CD1c-positive myeloid dendritic cell (primary cell): ENCODE results near the gene SLFNL1.

Experiments
- DNase-seq: peaks from one replicate; pipeline ENCODE4 v3.0.0-alpha.2; 2016; ENCODE audit errors: extremely low spot score

SLFNL1 gene

DNA sequence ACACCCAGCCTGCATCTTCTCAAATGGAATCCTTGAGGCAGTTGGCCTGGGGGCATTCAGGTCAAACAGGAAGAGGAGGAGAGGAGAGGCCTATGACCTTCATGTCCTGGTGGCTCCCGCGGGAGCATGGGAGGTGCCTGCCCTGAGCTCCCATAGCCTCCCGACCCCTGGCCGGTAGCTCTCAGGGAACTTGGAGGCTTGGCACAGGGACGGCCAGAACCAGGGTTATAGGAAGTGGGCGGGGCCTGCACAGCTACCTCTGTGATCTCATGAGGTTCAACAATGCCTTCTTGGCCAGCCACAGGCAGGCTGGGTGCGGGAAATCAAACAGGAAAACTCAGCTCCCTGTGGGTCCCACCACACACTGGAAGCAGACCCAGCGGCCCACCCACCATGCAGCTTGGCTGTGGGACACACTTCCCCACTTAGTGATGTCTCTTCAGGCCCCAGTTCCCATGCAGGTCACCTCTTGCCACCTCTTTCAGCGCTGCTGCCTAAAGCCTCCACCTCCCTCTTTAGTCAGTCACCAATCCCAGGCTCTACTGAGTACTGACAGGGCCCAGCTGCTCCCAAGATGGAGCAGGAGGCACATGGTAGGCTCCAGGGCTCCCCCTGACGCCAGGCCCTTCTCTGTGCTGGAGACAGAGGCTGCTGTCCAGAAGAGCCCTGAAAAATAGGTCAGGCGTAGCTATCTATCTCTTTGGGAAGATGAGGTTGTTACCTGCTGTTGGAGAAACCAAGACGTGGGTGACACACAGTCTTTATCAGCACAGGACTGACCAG is at the start of gene SLFNL1:
Gene SLFNL1 (minus strand): TSS at position 200 of the 783 bp plus-strand sequence. CDS start 1,065 bp downstream, outside the sequence.
- DNase-seq = no peak

- no peak for DNase-seq
Observed at GRCh38 chr1:41056907-41057306, 35.4 kb upstream of the SLFNL1 start.

DNA sequence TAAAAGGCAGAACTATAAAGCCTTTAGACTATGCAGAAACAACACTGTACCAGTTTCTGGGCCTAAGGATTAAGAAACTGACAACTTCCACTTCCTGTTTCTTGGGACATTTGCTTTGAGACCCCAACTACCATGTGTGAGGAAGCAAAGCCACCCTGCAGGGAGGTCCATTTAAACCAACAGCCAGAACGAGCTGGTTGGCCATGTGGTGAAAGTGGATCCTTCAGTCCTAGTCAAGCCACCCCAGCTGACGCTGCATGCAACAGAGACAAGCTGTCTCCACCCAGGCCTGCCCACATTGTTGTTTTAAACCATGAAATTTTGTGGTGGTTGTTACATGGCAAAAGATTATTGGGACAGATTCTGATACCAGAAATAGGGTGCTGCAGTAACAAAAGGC is 31.8 kb upstream of the SLFNL1 start:
- DNase-seq = peak; percentile 39

- DNase-seq = no peak
Observed at GRCh38 chr1:41051022-41051421, 29.5 kb upstream of the SLFNL1 start.

GRCh38 chr1:41048540-41048939 is 27.0 kb upstream of the SLFNL1 start:
- no peak for DNase-seq

GRCh38 chr1:41046347-41046775 is 24.8 kb upstream of the SLFNL1 start:
- no peak for DNase-seq

DNA sequence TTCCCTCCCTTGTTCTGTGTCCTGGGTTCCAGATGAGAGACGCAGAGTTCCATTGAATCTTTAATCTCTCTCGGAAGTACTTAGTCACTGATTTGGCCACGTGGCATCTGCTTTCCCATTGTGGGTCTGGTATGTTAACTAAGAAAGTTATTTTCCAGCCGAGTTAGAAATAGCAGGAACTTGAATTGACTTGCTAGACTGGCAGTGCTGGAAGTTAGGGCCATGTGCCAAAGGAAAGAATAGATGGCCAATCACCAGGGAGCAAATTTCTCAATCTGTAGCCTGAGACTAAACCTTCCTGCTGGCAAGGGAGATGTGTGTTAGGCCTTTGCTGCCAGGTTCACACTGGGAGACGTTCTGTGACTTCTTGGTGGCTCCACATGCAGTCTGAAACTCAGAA is 24.2 kb upstream of the SLFNL1 start:
- DNase-seq = no peak

DNA sequence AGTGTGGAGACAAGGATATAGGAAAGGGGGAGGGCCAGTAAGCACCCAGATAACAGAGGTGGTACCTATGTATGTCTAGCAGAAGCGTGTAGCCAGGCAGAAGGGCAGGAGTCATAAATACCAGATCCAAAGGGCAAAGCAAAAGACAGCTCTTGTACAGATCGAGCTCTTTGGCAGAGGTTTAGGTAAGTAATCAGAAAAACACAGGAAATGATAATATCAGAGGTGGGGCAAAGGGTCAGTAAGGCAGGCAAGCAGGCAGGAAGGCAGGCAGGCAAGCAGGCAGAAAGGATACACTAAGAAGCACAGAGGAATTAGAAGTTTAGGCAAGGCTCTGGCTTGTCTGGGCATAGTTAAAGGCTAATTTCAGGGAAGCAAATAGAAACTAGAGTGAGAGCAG is 22.7 kb upstream of the SLFNL1 start:
- DNase-seq = no peak

DNA sequence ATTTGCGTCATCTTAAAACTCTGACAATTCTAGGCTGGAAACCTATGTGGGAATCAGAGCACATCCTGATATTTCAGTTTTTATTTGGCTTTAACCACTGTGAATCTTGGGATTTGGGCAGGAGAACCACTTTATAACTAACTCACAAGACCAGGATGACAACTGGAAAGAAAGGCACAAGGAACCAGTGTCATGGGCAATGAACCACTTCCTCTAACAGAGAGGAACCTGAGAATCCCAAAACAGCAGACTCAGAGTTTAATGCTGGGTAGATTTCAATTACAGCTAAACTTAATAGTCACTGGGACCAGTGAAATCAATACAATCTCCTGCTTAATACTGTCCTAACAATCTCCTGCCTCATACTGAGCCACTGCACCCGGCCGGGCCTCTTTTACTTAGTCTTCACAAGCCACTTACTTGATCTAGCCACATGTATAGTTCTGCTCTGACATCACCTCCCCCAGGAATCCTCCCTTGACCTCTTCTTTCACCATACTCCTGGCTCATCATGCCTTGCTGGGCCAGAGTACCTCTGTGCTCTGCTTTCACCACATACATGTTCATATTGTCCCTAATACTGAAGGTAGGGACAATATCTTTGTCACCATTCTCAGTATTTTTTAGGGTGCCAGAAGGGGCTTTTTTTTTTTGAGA is 20.2 kb upstream of the SLFNL1 start:
- DNase-seq = peak; percentile 43

GRCh38 chr1:41038110-41038509 is 16.6 kb upstream of the SLFNL1 start:
- DNase-seq = no peak

DNA sequence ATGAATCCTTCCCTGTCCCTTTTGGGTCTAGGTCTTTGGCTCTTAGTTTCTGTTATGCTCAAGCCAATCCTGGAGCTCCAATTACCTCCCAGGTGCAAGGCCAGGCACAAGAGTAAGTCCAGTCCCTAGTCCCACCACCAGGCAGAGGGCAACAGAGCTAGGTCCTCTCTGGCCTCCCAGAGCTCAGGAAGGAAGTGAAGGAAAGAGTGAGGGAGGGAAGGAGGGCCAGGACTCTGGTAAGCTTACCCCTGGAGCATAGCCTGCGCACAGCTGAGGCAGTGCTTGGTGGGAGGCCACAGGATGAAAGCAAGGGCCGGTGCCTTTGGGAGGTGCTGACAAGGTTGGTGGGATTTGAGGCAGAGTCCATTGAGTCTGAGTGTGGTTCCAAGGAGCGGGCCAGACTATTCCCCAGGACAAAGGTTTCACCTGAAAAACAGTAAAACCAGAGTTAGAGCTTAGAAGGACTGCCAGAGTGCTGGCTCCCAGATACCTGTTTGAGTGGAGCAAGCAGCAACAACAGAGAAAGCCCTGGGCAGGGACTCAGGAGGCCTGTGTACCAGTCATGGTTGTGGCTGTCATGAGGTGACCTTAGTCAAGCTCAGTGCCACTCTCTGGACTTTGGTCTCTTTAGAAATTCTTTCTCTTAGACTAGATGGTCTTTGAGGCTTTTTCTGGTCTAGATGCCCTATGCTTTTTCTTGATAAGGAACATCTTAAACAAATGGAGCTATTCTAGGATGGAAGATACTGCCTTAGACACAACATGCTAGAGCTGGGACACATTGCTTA is 15.8 kb upstream of the SLFNL1 start:
- DNase-seq = no peak

GRCh38 chr1:41033272-41033671 is 11.7 kb upstream of the SLFNL1 start:
- DNase-seq = no peak

DNA sequence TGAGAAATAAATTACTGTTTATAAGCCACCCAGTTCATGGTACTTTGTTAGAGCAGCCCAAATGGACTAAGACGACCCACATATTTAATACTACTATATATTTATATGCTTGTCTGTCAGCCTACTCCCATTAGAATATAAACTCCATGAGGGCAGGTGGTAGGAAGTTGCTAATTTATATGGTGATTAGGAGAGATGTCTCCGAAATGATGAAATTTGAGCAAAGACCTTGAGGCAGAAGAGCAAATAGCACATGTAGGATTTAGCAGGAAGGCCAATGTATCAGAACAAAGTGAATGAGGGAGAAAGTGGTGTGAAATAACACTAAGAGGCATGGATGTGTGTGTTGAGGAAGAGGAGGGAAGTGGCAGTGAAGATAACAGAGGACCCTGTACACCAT is 10.6 kb upstream of the SLFNL1 start:
- no peak for DNase-seq

- DNase-seq = no peak
Observed at GRCh38 chr1:41030872-41031616, 9.5 kb upstream of the SLFNL1 start.

DNA sequence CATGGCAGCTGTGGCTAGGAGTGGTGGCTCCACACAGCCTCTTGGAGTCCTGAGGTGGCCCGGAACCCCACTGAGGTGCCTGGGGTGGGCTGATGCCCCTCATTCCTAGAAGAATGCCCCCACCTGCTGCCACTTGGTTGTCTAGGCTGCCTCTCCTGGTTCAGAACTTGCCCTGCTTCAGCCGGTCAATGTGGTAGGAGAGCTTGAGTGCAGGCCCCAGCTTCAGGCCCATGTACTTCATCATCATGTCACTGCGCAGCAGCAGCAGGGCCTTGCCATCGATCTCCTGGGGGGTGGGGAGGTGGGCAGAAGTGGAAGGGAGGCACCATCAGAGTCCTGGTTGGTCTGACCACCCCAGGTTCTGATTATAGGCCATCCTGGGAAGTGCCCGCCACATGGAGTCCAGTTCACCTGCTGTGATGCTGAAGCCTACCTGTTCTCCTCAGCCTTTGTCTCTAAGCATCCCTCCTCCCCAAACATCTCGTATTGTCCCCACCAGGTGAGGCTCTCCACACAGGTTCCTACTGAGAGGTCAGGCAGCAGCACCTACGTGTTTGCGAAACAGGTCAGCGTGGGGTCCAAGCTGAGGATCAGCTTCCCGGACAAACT is 6.6 kb upstream of the SLFNL1 start:
- DNase-seq = no peak

- DNase-seq = no peak
Observed at GRCh38 chr1:41025979-41026819, 4.7 kb upstream of the SLFNL1 start.

- DNase-seq = no peak
Observed at GRCh38 chr1:41024953-41025352, 3.4 kb upstream of the SLFNL1 start.

DNA sequence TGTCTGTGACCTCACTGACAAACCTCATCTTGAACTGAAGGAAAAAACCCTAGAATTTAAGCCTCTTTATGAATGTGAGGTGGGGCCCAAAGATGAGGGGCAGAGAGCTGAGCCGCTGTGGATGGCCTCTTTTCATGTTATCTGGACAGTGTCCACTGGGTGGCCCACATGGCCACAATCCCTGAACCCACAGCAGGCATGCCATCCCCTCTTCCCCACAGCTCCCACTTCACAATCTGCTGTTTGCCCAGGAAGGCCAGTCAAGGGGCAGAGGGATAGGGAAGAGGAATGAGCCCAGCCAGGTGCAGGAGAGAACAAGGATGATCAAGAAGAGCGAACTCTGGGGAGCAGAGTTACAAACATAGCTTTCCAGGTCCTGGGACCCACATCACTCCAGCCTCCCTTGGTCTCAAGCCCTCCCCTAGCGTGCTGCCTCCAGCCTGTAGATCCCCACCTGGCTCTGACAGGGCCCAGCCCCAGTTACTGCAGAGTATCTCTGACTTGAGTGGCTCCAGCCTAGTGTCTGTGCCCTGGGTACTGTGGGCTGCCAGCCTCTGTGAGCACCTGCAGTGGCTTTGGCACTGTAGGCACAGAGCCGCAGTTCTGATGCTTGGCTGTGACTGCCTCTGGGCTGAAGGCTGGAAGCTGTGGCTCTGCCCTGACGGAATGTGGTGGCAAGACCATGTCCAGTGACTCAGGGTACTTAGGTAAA is 1.9 kb upstream of the SLFNL1 start:
- no peak for DNase-seq

DNA sequence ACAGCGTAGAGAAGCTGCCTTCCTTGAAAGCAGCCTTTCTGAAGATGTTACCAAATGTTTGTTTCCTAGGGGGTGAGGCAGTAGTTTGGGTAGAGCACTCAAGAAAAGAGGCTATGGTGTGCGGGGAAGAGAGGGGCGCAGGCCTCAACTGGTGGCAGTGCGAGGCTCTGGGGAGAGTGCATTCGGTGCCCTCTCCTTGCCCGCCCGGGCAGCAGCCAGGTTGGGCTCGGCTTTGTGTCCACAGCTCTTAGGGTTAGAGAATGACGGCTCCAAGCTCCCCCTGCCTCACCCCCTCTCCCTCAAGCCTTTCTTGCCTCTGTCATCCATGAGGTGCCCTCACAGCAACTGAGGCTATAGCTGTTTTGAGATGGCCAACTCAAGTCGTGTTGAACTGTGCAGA is 899 bp upstream of the SLFNL1 start:
- no peak for DNase-seq

GRCh38 chr1:41020654-41021053 is 871 bp downstream of the SLFNL1 start:
- no peak for DNase-seq
